Stomach (tissue), 4 donors: Measurements from ENCODE around the gene GAA.

ENCODE experiments used
- EP300 ChIP-seq: sonication (generic); formaldehyde crosslinking; IDR thresholded peaks from one replicate; pipeline ENCODE4 v1.6.1; 2017; ENCODE audit warnings: antibody characterized with exemption
- TF ChIP-seq, protein P1 (sequence below), 7 experiments: fragments of 450-650 bp in 4 of 7; fragments of 200-600 bp in 3 of 7; sonication (generic) in 3 of 7; IDR thresholded peaks; one replicate each; pipeline ENCODE4 v1.5.1; 2016 to 2019; ENCODE audit warnings: antibody characterized with exemption in 7 of 7, control low read depth in 2 of 7, mild to moderate bottlenecking in 1 of 7

DNA sequence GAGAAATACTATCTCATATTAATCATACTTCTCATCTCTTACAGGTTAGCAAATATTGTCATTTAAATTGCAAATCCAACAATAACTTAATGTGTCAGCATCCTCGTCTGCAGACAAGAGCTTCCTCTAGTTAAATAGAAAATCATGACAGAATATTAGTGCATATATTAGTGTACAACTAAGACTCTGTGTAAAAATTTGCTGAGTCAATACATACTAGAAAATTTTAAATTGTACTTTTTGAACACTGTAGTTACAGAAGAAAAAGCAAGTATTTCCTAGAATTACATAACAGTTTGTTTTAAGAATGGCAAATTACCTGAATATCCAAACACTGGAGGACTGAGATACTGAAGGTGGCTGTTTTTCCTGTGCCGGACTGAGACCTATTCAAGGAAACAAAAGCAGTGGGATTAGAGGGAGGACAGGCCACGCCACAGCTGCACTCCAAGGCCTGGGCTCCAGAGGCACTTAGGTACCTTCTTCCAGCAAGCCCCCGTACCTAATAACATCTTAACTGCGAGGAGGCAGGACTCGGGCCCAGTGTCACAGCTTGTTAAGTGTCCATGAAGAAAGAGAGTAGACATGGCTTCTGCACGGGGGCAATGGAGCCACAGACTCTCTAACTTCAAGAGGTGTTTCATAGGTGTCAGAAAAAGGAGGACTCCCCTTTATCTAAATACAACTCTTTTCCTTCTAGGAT is 40.2 kb downstream of the GAA start:
- TF ChIP-seq, protein P1, sequence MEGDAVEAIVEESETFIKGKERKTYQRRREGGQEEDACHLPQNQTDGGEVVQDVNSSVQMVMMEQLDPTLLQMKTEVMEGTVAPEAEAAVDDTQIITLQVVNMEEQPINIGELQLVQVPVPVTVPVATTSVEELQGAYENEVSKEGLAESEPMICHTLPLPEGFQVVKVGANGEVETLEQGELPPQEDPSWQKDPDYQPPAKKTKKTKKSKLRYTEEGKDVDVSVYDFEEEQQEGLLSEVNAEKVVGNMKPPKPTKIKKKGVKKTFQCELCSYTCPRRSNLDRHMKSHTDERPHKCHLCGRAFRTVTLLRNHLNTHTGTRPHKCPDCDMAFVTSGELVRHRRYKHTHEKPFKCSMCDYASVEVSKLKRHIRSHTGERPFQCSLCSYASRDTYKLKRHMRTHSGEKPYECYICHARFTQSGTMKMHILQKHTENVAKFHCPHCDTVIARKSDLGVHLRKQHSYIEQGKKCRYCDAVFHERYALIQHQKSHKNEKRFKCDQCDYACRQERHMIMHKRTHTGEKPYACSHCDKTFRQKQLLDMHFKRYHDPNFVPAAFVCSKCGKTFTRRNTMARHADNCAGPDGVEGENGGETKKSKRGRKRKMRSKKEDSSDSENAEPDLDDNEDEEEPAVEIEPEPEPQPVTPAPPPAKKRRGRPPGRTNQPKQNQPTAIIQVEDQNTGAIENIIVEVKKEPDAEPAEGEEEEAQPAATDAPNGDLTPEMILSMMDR (IDR thresholded peaks at IDR 0.05), result no peak
- TF ChIP-seq EP300, result no peak
